Measurements from ENCODE around the gene KCTD13. TPM values are rescaled to one million over a fixed set of nuclear protein-coding genes. Genes with fewer than 3 reads are reported as not detected.

Gene KCTD13
- total RNA-seq, 1 experiment from 2014 or later = 14.9 TPM

DNA sequence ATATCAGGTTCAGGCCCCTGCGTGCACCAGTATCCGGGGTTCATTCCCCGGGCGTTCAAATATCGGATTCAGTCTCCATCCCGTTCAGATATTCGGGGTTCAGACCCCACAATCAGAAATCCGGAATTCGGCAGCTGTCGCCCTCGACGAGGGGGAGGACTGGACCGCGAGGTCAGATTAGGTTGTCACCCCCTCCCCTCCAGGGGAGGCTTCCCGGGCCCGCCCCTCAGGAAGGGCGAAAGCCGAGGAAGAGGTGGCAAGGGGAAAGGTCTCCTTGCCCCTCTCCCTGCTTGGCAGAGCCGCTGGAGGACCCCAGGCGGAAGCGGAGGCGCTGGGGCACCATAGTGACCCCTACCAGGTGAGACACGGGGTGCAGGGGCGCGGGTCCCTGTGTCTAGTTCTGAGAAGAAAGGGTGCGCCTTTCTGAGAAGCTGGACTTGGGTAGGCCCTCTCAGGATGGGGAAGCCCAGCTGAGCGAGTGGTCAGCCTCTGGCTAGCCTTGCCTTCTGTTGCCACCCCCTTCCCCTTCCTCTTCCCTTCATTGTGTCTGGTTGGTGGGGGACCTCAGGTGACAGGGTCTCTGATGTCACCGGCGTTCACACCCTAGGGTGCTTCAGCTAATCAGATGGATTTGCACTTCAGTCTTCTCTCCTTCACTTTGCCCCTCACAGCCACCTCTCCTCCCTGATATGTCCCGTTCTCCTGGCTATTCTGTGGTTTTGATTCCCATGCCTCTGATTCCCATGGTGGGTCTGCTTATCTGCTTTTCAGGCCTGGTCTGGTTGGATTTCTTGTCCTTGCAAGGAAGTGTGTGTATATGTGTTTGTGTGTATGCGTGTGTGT is 48.5 kb upstream of the KCTD13 start:
- Histone ChIP-seq H3K4me3 (ENCODE audit: low read depth, low read length) (peak overlapping the region; percentile 50), H3K4me1 (0 out of 2 replicates have a peak, but pooled peaks cover 9% of the 10 kb centered on the region), H3K36me3 (ENCODE audit: control insufficient read depth, insufficient read depth, low read length) (peaks cover 5% of the 10 kb centered on the region), H3K27me3 (replicated peaks; ENCODE audit: control insufficient read depth, insufficient read depth, low read length) (no peaks in the 10 kb centered on the region), H3K9me3 (no peaks in the 10 kb centered on the region)
- Mint-ChIP-seq H3K27ac (ENCODE audit: unreplicated experiment) (peak overlapping the region; percentile 77), H3K4me3 (ENCODE audit: unreplicated experiment) (peak overlapping the region; percentile 88), H3K9me3 (ENCODE audit: unreplicated experiment) (no peaks in the 10 kb centered on the region), H3K36me3 (ENCODE audit: insufficient read depth, unreplicated experiment) (peaks cover 36% of the 10 kb centered on the region), H3K27me3 (ENCODE audit: insufficient read depth, unreplicated experiment) (no peaks in the 10 kb centered on the region), H3K4me1 (ENCODE audit: low read depth, unreplicated experiment) (peaks cover 16% of the 10 kb centered on the region)
- ChIA-PET CTCF (interaction anchor here (1.5 kb wide), 2 partner anchors 13 to 48 kb away, joined by 9 to 13 read pairs; partner anchors contain the start of genes KCTD13 and TMEM219), POLR2A (interaction anchor here (1.1 to 1.4 kb wide), 2 partner anchors 91 to 294 kb away, joined by 3 to 12 read pairs; partner anchors contain the start of gene ALDOA)
- BruUV-seq (replicated peaks) = TSS peak; percentile 21
- no peak for DNase-seq
- intact Hi-C loops (cut with micrococcal nuclease; ENCODE audit: unreplicated experiment) = loop anchor here (10.0 kb wide), 1 partner anchor 110 kb away; the partner anchor contains the start of gene CDIPT
- TF ChIP-seq, protein P1, sequence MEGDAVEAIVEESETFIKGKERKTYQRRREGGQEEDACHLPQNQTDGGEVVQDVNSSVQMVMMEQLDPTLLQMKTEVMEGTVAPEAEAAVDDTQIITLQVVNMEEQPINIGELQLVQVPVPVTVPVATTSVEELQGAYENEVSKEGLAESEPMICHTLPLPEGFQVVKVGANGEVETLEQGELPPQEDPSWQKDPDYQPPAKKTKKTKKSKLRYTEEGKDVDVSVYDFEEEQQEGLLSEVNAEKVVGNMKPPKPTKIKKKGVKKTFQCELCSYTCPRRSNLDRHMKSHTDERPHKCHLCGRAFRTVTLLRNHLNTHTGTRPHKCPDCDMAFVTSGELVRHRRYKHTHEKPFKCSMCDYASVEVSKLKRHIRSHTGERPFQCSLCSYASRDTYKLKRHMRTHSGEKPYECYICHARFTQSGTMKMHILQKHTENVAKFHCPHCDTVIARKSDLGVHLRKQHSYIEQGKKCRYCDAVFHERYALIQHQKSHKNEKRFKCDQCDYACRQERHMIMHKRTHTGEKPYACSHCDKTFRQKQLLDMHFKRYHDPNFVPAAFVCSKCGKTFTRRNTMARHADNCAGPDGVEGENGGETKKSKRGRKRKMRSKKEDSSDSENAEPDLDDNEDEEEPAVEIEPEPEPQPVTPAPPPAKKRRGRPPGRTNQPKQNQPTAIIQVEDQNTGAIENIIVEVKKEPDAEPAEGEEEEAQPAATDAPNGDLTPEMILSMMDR (IDR thresholded peaks at IDR 0.05; ENCODE audit: insufficient read depth in 1 of 2, low read depth in 1 of 2, low read length in 1 of 2, severe bottlenecking in 1 of 2, unreplicated experiment in 1 of 2) = no peak

DNA sequence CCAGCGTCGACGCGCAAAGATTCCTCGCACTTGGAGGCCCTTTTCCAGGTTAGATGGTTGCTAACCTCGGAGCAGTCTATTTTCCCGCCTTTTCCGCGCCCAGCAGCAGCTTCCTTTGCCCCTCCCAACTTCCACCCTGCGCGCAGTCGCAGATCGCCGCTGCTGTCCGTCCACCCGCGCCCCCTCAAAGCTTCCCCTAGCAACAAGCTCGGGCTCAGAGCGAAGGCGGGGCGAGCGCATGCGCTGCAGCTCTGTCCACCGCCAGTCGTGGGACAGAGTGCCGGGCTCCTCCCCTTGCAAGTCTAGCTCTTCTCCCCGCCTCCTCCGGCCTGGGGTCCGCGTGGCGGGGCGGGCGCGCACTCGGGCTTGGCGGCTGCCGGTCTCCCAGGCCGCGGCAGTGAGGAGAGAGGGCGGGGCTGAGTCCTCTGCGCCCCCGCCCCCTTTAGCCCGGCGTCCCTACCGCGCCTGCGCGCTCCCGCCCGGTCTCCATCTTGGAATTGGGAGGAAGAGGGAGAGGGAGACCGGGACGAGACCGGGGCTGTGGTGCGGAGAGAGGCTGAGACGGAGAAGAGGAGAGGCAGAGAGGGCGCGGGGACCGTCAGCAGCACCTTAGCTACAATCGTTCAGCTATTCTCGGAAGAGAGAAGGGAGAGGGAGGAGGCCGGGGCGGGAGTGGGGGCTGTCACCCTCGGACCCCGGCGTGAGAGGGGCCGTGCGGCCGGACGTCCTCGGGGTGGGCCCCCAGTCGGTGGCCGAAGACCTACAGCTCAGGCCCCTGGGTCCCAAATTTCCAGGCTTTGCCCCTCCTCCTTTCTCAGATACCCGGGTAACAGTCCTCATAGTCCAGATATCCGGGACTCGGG is 47.6 kb upstream of the KCTD13 start, which contains the start of gene TAOK2:
TAOK2 (plus strand) TSS at position 485 of the 863 bp plus-strand sequence. CDS start 3,905 bp downstream, outside the sequence.
- no peaks in the 10 kb centered on the region for H3K27me3 ChIP-seq (replicated peaks; ENCODE audit: control insufficient read depth, insufficient read depth, low read length)
- POLR2A ChIA-PET = interaction anchor here (0.6 to 1.5 kb wide), 16 partner anchors 11 to 295 kb away, joined by 3 to 18 read pairs (median 6); partner anchors contain the start of genes ALDOA, ASPHD1, HIRIP3 and KCTD13
- peaks cover 35% of the 10 kb centered on the region for H3K36me3 Mint-ChIP-seq (ENCODE audit: insufficient read depth, unreplicated experiment)

More for the DNA sequence above, 47.6 kb upstream of the KCTD13 start, which contains the start of gene TAOK2:
- H3K4me3 ChIP-seq (ENCODE audit: low read depth, low read length) = peak within 1 kb of the TSS; percentile 50
- H3K4me1 ChIP-seq = 0 out of 2 replicates have a peak, but pooled peaks cover 9% of the 10 kb centered on the region
- intact Hi-C loops (cut with micrococcal nuclease; ENCODE audit: unreplicated experiment) = loop anchor here (1.0 to 10.0 kb wide), 2 partner anchors 47 to 109 kb away; partner anchors contain the start of genes CDIPT and KCTD13
- H3K4me1 Mint-ChIP-seq (ENCODE audit: low read depth, unreplicated experiment) = peaks cover 16% of the 10 kb centered on the region
- H3K9me3 Mint-ChIP-seq (ENCODE audit: unreplicated experiment) = no peaks in the 10 kb centered on the region
- H3K36me3 ChIP-seq (ENCODE audit: control insufficient read depth, insufficient read depth, low read length) = 0 out of 2 replicates have a peak, but pooled peaks cover 3% of the 10 kb centered on the region
- no peaks in the 10 kb centered on the region for H3K27me3 Mint-ChIP-seq (ENCODE audit: insufficient read depth, unreplicated experiment)
- BruUV-seq (replicated peaks) = no TSS peak
- CTCF ChIA-PET = interaction anchor here (0.6 to 1.5 kb wide), 19 partner anchors 12 to 478 kb away, joined by 3 to 13 read pairs (median 4); partner anchors contain the start of genes ASPHD1, HIRIP3, KCTD13 and PAGR1
- DNase-seq = peak; percentile 99
- H3K4me3 Mint-ChIP-seq (ENCODE audit: unreplicated experiment) = peak within 1 kb of the TSS; percentile 88
- peak within 1 kb of the TSS; percentile 77 for H3K27ac Mint-ChIP-seq (ENCODE audit: unreplicated experiment)
- TF ChIP-seq, protein P1 (IDR thresholded peaks at IDR 0.05; ENCODE audit: insufficient read depth in 1 of 2, low read depth in 1 of 2, low read length in 1 of 2, severe bottlenecking in 1 of 2, unreplicated experiment in 1 of 2) = no peak
- H3K9me3 ChIP-seq = no peaks in the 10 kb centered on the region
